Activated T-cell treated with anti-CD3 and anti-CD28 coated beads for 24 hours (primary cell): ENCODE results near the gene THAP3.

ENCODE experiments used
- DNase-seq: peaks from one replicate; pipeline ENCODE4 v3.0.0-alpha.2; 2020; ENCODE audit warnings: low read depth

The THAP3 gene

GRCh38 chr1:6673816-6674398 lies 49.2 kb downstream of the THAP3 start:
- DNase-seq: no peak

GRCh38 chr1:6674771-6675170 lies 50.1 kb downstream of the THAP3 start:
- no peak for DNase-seq

- DNase-seq: no peak
These were observed 51.3 kb downstream of the THAP3 start for GRCh38 chr1:6675941-6676340.
